ENCODE data around the gene APOO. TPM values are rescaled to one million over a fixed set of nuclear protein-coding genes. Genes with fewer than 3 reads are reported as not detected.
A peak's percentile ranks its signal among the peaks of the same experiment; 100 is the strongest.
"Not testable (repeated sequence)": the region's sequence is repeated elsewhere in the genome, so short reads cannot be mapped to it uniquely, and the experiment has no call there.

The APOO gene
- total RNA-seq, 2 donors from 2014 or later: 20.6 to 28.4 TPM

DNA sequence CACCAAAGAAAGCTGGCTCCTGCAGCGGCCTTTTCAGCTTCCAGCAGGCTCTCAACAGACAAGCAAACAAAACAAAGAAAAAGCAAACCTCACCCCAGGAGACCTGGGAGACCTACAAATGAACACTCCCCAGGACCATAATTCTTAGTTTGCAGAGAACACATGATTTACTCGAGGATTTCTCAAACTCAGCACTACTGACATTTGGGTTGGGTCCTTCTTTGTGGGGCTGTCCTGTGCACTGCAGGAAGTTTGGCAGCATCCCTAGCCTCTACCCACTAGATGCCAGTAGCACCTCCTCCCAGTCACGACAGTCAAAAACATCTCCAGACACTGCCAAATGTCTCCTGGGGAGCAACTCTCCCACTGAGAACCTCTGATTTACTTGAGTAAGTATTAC is 21.9 kb downstream of the APOO start:
- no peak for ATAC-seq
- DNase-seq (ENCODE audit: low spot score in 2 of 2): no peak
- Mint-ChIP-seq H3K9me3 (no peaks in the 10 kb centered on the region), H3K36me3 (no peaks in the 10 kb centered on the region), H3K27ac (peak overlapping the region in 1 of 2 donors; percentile 64)

DNA sequence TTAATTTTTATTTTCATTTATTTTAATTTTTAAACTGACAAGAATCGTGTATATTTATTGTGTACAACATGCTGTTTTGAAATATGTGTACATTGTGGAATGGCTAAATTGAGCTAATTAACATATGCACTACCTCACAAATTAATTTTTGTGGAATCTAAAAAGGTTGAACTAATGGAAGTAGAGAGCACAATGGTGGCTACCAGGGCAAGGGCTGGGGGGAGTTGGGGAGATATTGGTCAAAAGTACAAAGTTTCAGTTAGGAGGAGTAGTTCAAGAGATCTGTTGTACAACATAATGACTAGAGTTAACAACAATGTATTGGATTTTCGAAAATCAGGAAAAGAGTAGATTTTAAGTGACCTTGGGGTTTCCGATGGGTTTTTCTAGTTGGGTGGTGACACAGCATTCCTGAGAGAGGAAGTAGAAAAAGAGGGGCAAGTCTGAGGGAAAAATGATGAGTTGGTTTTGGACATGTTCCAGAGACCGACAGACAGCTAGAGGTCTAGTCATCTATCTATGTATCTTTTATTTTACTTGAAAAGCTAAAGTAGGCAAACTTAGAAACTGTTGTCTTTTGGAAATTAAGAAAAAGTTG is 23.2 kb downstream of the APOO start:
- Mint-ChIP-seq H3K27ac (peak overlapping the region in 1 of 2 donors; percentile 29), H3K36me3 (no peaks in the 10 kb centered on the region), H3K9me3 (no peaks in the 10 kb centered on the region)
- DNase-seq (ENCODE audit: low spot score in 2 of 2) (no peak), ATAC-seq (no peak)

DNA sequence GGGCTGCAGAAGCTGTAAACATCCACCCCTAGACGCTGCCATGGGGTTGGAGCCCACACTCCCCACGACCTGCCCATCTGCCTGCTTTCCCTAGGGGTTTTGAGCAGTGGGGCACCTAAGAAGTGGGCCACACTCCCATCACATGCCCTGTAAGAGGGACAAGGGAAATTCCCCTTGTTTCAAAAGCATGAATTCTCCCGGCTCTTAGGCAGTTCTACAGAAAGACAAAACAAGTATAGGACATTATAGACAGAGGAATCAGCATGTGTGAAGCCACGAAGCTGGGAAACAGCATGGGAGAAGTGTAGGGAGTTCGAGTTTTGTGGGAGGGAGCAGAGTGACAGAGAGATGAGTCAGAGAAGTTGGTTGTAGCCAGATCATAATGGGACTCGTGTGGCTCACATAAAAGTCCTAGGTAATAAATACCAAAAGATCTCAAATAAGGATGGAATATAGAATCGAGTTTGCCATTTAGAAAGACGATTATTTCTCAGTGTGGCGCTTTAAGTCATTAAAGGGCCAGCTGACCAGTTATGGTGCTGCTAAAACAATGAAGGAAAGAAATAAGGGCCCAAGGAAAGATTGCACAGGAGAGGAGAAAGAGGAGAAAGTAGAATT is 23.9 kb downstream of the APOO start:
- Mint-ChIP-seq H3K9me3 (no peaks in the 10 kb centered on the region), H3K27ac (peak overlapping the region in 1 of 2 donors; percentile 24), H3K36me3 (no peaks in the 10 kb centered on the region)
- DNase-seq (ENCODE audit: low spot score in 2 of 2) (no peak), ATAC-seq (peak; percentile 70 to 97)

DNA sequence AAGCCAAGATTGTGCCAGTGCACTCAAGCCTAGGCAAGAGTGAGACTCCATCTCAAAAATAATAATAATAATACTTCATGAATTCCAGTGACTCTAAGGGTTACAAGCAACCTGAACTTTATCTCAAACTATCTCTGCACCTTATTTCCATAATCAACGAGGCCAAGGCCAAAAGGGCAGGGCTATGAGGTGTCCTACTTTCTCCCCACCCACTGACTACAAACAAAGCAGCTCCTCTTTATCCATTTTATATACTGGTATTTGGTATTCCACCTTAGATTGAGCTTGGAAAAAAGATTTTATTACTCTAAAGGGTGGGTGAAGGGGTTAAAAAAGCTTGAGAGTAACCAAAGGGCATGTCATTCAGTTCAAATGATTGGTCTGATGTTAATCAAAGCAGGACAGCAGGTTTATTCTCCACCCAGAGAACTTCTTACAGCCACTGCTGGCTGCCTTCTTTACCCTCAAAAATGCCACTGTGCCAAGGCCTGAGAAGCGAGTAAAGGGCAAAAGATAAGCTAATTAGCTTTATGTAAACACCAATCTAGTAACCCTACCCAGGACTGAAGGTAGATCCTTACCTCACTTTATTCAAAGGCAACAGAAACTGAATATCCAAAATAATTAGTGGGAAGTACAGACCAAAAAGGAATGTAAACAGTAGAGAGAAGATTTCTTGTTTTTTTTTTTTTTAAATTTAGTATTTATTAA is 28.2 kb downstream of the APOO start:
- Mint-ChIP-seq H3K27ac (no peak overlapping the region), H3K9me3 (no peaks in the 10 kb centered on the region), H3K36me3 (no peaks in the 10 kb centered on the region)
- ATAC-seq: no peak
- no peak for DNase-seq (ENCODE audit: low spot score in 2 of 2)

- no peak for ATAC-seq
Measured at GRCh38 chrX:23871905-23872546, 35.7 kb downstream of the APOO start.

GRCh38 chrX:23870041-23870440 is 37.7 kb downstream of the APOO start:
- H3K9me3 Mint-ChIP-seq: no peaks in the 10 kb centered on the region
- ATAC-seq: no peak
- H3K27ac Mint-ChIP-seq: peak overlapping the region in 1 of 2 donors; percentile 7
- DNase-seq (ENCODE audit: low spot score in 2 of 2): no peak
- H3K36me3 Mint-ChIP-seq: no peaks in the 10 kb centered on the region

More at GRCh38 chrX:23871905-23872546, 35.7 kb downstream of the APOO start:
- Mint-ChIP-seq H3K27ac (peak overlapping the region in 1 of 2 donors; percentile 62), H3K9me3 (no peaks in the 10 kb centered on the region), H3K36me3 (no peaks in the 10 kb centered on the region)
- DNase-seq (ENCODE audit: low spot score in 2 of 2): no peak

- H3K9me3 Mint-ChIP-seq: no peaks in the 10 kb centered on the region
- no peak overlapping the region for H3K27ac Mint-ChIP-seq
- no peak for DNase-seq (ENCODE audit: low spot score in 2 of 2)
Measured at GRCh38 chrX:23864742-23865326, 42.9 kb downstream of the APOO start.

DNA sequence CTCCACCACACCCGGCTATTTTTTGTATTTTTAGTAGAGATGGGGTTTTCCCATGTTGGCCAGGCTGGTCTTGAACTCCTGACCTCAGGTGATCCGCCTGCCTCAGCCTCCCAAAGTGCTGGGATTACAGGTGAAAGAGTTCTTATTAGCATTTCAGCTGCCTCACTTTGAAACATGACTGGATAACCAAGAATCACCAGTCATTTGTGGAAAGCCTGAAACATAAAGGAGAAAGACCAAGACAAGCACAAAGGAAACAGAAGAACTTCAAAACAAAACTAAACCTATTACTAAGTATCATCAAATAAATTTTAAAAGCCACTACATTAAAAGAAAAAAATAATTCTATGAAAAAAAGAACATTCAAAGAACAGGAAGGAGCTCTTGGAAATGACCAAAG is 45.8 kb downstream of the APOO start:
- not testable (repeated sequence) for H3K36me3 Mint-ChIP-seq; H3K27ac Mint-ChIP-seq; DNase-seq (ENCODE audit: low spot score in 2 of 2); H3K9me3 Mint-ChIP-seq
- peak in 1 of 2 donors; percentile 67 for ATAC-seq

More at GRCh38 chrX:23864742-23865326, 42.9 kb downstream of the APOO start:
- no peak for ATAC-seq
- H3K36me3 Mint-ChIP-seq: peaks cover 5 to 6% of the 10 kb centered on the region in 2 donors

GRCh38 chrX:23861215-23861896 is 46.4 kb downstream of the APOO start:
- Mint-ChIP-seq H3K9me3 (no peaks in the 10 kb centered on the region), H3K36me3 (peaks cover 5 to 6% of the 10 kb centered on the region in 2 donors), H3K27ac (no peak overlapping the region)
- DNase-seq (ENCODE audit: low spot score in 2 of 2) (no peak), ATAC-seq (peak in 1 of 2 donors; percentile 69)

DNA sequence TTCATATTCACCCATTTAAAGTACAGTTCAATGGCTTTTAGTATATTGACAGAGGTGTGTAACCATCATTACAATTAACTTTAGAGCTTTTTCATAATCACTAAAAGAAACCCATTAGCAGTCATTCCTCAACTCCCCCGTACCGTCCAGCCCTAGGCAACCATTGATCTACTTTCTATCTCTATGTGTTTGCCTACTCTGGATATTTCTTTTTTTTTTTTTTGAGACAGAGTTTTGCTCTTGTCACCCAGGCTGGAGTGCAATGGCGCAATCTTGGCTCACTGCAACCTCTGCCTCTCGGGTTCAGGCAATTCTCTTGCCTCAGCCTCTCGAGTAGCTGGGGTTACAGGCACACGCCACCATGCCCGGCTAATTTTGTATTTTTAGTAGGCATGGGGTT is 48.5 kb downstream of the APOO start:
- H3K36me3 Mint-ChIP-seq; DNase-seq (ENCODE audit: low spot score in 2 of 2); H3K9me3 Mint-ChIP-seq; ATAC-seq; H3K27ac Mint-ChIP-seq: not testable (repeated sequence)

GRCh38 chrX:23857935-23858334 is 49.8 kb downstream of the APOO start:
- Mint-ChIP-seq H3K9me3 (no peaks in the 10 kb centered on the region), H3K27ac (no peak overlapping the region), H3K36me3 (no peaks in the 10 kb centered on the region)
- no peak for DNase-seq (ENCODE audit: low spot score in 2 of 2)
- ATAC-seq: no peak

GRCh38 chrX:23857363-23857762 is 50.4 kb downstream of the APOO start:
- Mint-ChIP-seq H3K9me3 (no peaks in the 10 kb centered on the region), H3K27ac (no peak overlapping the region)
- no peak for DNase-seq (ENCODE audit: low spot score in 2 of 2)

DNA sequence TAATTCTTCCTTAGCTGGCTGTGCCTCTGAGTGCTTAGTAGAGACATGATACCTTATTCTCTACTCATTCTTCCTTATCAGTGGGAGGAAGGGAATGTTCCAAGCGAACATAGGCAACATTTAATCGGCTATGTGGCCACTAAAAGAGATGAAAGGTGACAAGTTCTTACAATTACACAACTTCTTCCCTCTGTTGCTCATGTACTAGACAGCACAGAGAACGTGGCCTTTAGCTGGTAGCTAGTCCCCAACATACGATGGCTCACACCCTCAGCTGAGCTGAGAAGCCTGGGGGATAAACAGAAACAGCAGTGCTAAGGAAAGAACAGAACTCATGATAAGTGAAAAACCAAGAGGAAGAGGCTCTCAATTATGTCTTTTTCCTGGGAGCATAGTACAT is 52.2 kb downstream of the APOO start:
- H3K36me3 Mint-ChIP-seq: no peaks in the 10 kb centered on the region
- no peak overlapping the region for H3K27ac Mint-ChIP-seq
- no peak for ATAC-seq
- no peaks in the 10 kb centered on the region for H3K9me3 Mint-ChIP-seq
- DNase-seq (ENCODE audit: low spot score in 2 of 2): no peak

More at GRCh38 chrX:23857363-23857762, 50.4 kb downstream of the APOO start:
- H3K36me3 Mint-ChIP-seq: no peaks in the 10 kb centered on the region
- no peak for ATAC-seq

GRCh38 chrX:23854945-23855344 is 52.8 kb downstream of the APOO start:
- no peak for DNase-seq (ENCODE audit: low spot score in 2 of 2)
- Mint-ChIP-seq H3K27ac (no peak overlapping the region), H3K9me3 (no peaks in the 10 kb centered on the region), H3K36me3 (no peaks in the 10 kb centered on the region)
- ATAC-seq: no peak

- DNase-seq (ENCODE audit: low spot score in 2 of 2) (no peak), ATAC-seq (no peak)
- Mint-ChIP-seq H3K27ac (no peak overlapping the region), H3K9me3 (no peaks in the 10 kb centered on the region), H3K36me3 (no peaks in the 10 kb centered on the region)
Measured at GRCh38 chrX:23854122-23854521, 53.6 kb downstream of the APOO start.

- Mint-ChIP-seq H3K27ac (no peak overlapping the region), H3K9me3 (no peaks in the 10 kb centered on the region), H3K36me3 (no peaks in the 10 kb centered on the region)
- DNase-seq (ENCODE audit: low spot score in 2 of 2) (no peak), ATAC-seq (no peak)
Measured at GRCh38 chrX:23851544-23851943, 56.2 kb downstream of the APOO start.

All from activated naive CD4-positive, alpha-beta T cell treated with anti-CD3 and anti-CD28 coated beads, Interleukin-2, amount 50 U/mL, for 72 hours (primary cell).